Activated CD8-positive, alpha-beta memory T cell treated with anti-CD3 and anti-CD28 coated beads, Interleukin-2, amount 10 ng/mL, durations not matched to agents 7 days and 5 days (primary cell): ENCODE measurements around the gene PGRMC2. TPM values are rescaled to one million over a fixed set of nuclear protein-coding genes. Genes with fewer than 3 reads are reported as not detected.

Experiments
- ATAC-seq: fragments of 150-1000 bp; cut with Tn5 transposase; one replicate; pipeline ENCODE4 v1.10.0; 2021; ENCODE audit warnings: moderate library complexity
- CTCF ChIA-PET: fragments of 350-600 bp; sonication (Branson Sonifier 250); formaldehyde crosslinking; loops from one replicate; lab custom pipeline; 2021; ENCODE audit warnings: antibody characterized with exemption; lab: Charles Lee
- DNase-seq: peaks from one replicate; pipeline ENCODE4 v3.0.0-alpha.2; 2020
- H3K27ac Mint-ChIP-seq: one replicate; pipeline ENCODE4 v1.8.0; 2021; ENCODE audit warnings: mild to moderate bottlenecking, mixed read lengths
- H3K27me3 Mint-ChIP-seq: one replicate; pipeline ENCODE4 v1.8.0; 2021; ENCODE audit warnings: mixed read lengths
- H3K36me3 Mint-ChIP-seq: one replicate; pipeline ENCODE4 v1.8.0; 2021; ENCODE audit warnings: mild to moderate bottlenecking, mixed read lengths
- H3K4me1 Mint-ChIP-seq: one replicate; pipeline ENCODE4 v1.8.0; 2021; ENCODE audit warnings: mixed read lengths
- H3K4me3 Mint-ChIP-seq: one replicate; pipeline ENCODE4 v1.8.0; 2021; ENCODE audit warnings: mild to moderate bottlenecking, moderate library complexity, mixed read lengths
- H3K9me3 Mint-ChIP-seq: one replicate; pipeline ENCODE4 v1.8.0; 2022; ENCODE audit warnings: low read depth, mixed read lengths
- total RNA-seq, 2 experiments: library from RNA; stranded (reverse); gene quantifications; one replicate each; pipeline ENCODE4 v1.2.3, GENCODE V29; 2021

Gene PGRMC2
- total RNA-seq, 2 experiments from 2014 or later, result 35.3 to 35.9 TPM

GRCh38 chr4:128291096-128291495 lies 3.5 kb upstream of the PGRMC2 start:
- Mint-ChIP-seq H3K27me3 (no peaks in the 10 kb centered on the region), H3K27ac (no peak overlapping the region), H3K9me3 (no peaks in the 10 kb centered on the region), H3K4me3 (no peak overlapping the region), H3K36me3 (peaks cover 3% of the 10 kb centered on the region), H3K4me1 (peaks cover 12% of the 10 kb centered on the region)
- CTCF ChIA-PET, result interaction anchor here (0.5 to 1.1 kb wide), 2 partner anchors 8 to 572 kb away, joined by 3 read pairs; no protein-coding TSS in a partner anchor
- no peak for ATAC-seq
- DNase-seq, result no peak

- DNase-seq (no peak), ATAC-seq (no peak)
- peaks cover 5% of the 10 kb centered on the region for H3K36me3 Mint-ChIP-seq
- no peaks in the 10 kb centered on the region for H3K27me3 Mint-ChIP-seq
- no peak overlapping the region for H3K4me3 Mint-ChIP-seq
- H3K9me3 Mint-ChIP-seq, result no peaks in the 10 kb centered on the region
- H3K27ac Mint-ChIP-seq, result no peak overlapping the region
- CTCF ChIA-PET, result no interaction called here
- H3K4me1 Mint-ChIP-seq, result peaks cover 17% of the 10 kb centered on the region
Measured at GRCh38 chr4:128290526-128290925, 2.9 kb upstream of the PGRMC2 start.

GRCh38 chr4:128289523-128290158 lies 2.0 kb upstream of the PGRMC2 start:
- ATAC-seq, result no peak
- no peaks in the 10 kb centered on the region for H3K27me3 Mint-ChIP-seq
- H3K4me3 Mint-ChIP-seq, result no peak overlapping the region
- DNase-seq, result no peak
- CTCF ChIA-PET, result no interaction called here
- no peaks in the 10 kb centered on the region for H3K9me3 Mint-ChIP-seq
- H3K4me1 Mint-ChIP-seq, result peaks cover 24% of the 10 kb centered on the region
- H3K27ac Mint-ChIP-seq, result no peak overlapping the region
- peaks cover 8% of the 10 kb centered on the region for H3K36me3 Mint-ChIP-seq

- peak overlapping the region; percentile 78 for H3K4me3 Mint-ChIP-seq
- CTCF ChIA-PET, result no interaction called here
- H3K27me3 Mint-ChIP-seq, result no peaks in the 10 kb centered on the region
- H3K27ac Mint-ChIP-seq, result peak overlapping the region; percentile 87
- H3K4me1 Mint-ChIP-seq, result peaks cover 27% of the 10 kb centered on the region
- H3K36me3 Mint-ChIP-seq, result peaks cover 14% of the 10 kb centered on the region
- peak; percentile 42 for DNase-seq
- ATAC-seq, result no peak
- H3K9me3 Mint-ChIP-seq, result no peaks in the 10 kb centered on the region
Measured at GRCh38 chr4:128288689-128289106, 1.1 kb upstream of the PGRMC2 start.

GRCh38 chr4:128287871-128288688 lies 467 bp upstream of the PGRMC2 start:
- Mint-ChIP-seq H3K4me1 (peaks cover 27% of the 10 kb centered on the region), H3K36me3 (peaks cover 17% of the 10 kb centered on the region), H3K27me3 (no peaks in the 10 kb centered on the region), H3K4me3 (peak overlapping the region; percentile 78), H3K27ac (peak overlapping the region; percentile 87), H3K9me3 (no peaks in the 10 kb centered on the region)
- DNase-seq (peak; percentile 100), ATAC-seq (peak; percentile 90)
- CTCF ChIA-PET, result interaction anchor here (2.3 kb wide), 1 partner anchor 9 kb away, joined by 4 read pairs; no protein-coding TSS in a partner anchor

- peak overlapping the region; percentile 87 for H3K27ac Mint-ChIP-seq
- CTCF ChIA-PET, result interaction anchor here (1.1 to 2.3 kb wide), 3 partner anchors 10 to 235 kb away, joined by 3 to 4 read pairs (median 3); no protein-coding TSS in a partner anchor
- no peaks in the 10 kb centered on the region for H3K9me3 Mint-ChIP-seq
- H3K36me3 Mint-ChIP-seq, result peaks cover 22% of the 10 kb centered on the region
- peaks cover 31% of the 10 kb centered on the region for H3K4me1 Mint-ChIP-seq
- peak overlapping the region; percentile 78 for H3K4me3 Mint-ChIP-seq
- no peak for ATAC-seq
- no peak for DNase-seq
- H3K27me3 Mint-ChIP-seq, result no peaks in the 10 kb centered on the region
Measured at GRCh38 chr4:128286474-128287058, 1.0 kb downstream of the PGRMC2 start.

GRCh38 chr4:128285085-128285997 lies 2.3 kb downstream of the PGRMC2 start:
- Mint-ChIP-seq H3K27ac (peak overlapping the region; percentile 2), H3K27me3 (no peaks in the 10 kb centered on the region), H3K4me3 (peak overlapping the region; percentile 78), H3K4me1 (peaks cover 36% of the 10 kb centered on the region), H3K9me3 (no peaks in the 10 kb centered on the region), H3K36me3 (peaks cover 31% of the 10 kb centered on the region)
- ATAC-seq, result no peak
- no peak for DNase-seq
- CTCF ChIA-PET, result interaction anchor here (0.8 to 1.3 kb wide), 3 partner anchors 66 to 234 kb away, joined by 3 read pairs; no protein-coding TSS in a partner anchor

GRCh38 chr4:128284317-128284716 lies 3.3 kb downstream of the PGRMC2 start:
- CTCF ChIA-PET, result no interaction called here
- Mint-ChIP-seq H3K4me1 (peaks cover 38% of the 10 kb centered on the region), H3K9me3 (no peaks in the 10 kb centered on the region), H3K27ac (no peak overlapping the region), H3K4me3 (no peak overlapping the region), H3K36me3 (peaks cover 38% of the 10 kb centered on the region), H3K27me3 (no peaks in the 10 kb centered on the region)
- DNase-seq (no peak), ATAC-seq (no peak)

- H3K27me3 Mint-ChIP-seq, result no peaks in the 10 kb centered on the region
- H3K4me3 Mint-ChIP-seq, result no peak overlapping the region
- peaks cover 34% of the 10 kb centered on the region for H3K4me1 Mint-ChIP-seq
- H3K27ac Mint-ChIP-seq, result no peak overlapping the region
- no peaks in the 10 kb centered on the region for H3K9me3 Mint-ChIP-seq
- DNase-seq, result no peak
- CTCF ChIA-PET, result interaction anchor here (1.3 to 1.4 kb wide), 2 partner anchors 9 to 14 kb away, joined by 3 read pairs; no protein-coding TSS in a partner anchor
- ATAC-seq, result no peak
- H3K36me3 Mint-ChIP-seq, result peaks cover 44% of the 10 kb centered on the region
Measured at GRCh38 chr4:128283071-128283470, 4.5 kb downstream of the PGRMC2 start.

- Mint-ChIP-seq H3K36me3 (peaks cover 46% of the 10 kb centered on the region), H3K4me1 (peaks cover 34% of the 10 kb centered on the region), H3K27me3 (no peaks in the 10 kb centered on the region), H3K4me3 (no peak overlapping the region), H3K27ac (no peak overlapping the region), H3K9me3 (no peaks in the 10 kb centered on the region)
- CTCF ChIA-PET, result interaction anchor here (1.3 to 1.4 kb wide), 2 partner anchors 9 to 15 kb away, joined by 3 read pairs; no protein-coding TSS in a partner anchor
- DNase-seq, result no peak
- ATAC-seq, result no peak
Measured at GRCh38 chr4:128282516-128282915, 5.1 kb downstream of the PGRMC2 start.

- H3K27me3 Mint-ChIP-seq, result no peaks in the 10 kb centered on the region
- ATAC-seq (no peak), DNase-seq (no peak)
- no peak overlapping the region for H3K27ac Mint-ChIP-seq
- no peaks in the 10 kb centered on the region for H3K9me3 Mint-ChIP-seq
- peaks cover 46% of the 10 kb centered on the region for H3K36me3 Mint-ChIP-seq
- no peak overlapping the region for H3K4me3 Mint-ChIP-seq
- CTCF ChIA-PET, result no interaction called here
- peaks cover 34% of the 10 kb centered on the region for H3K4me1 Mint-ChIP-seq
Measured at GRCh38 chr4:128281354-128281753, 6.3 kb downstream of the PGRMC2 start.

GRCh38 chr4:128279624-128280225 lies 7.9 kb downstream of the PGRMC2 start:
- H3K27me3 Mint-ChIP-seq, result no peaks in the 10 kb centered on the region
- no peak for ATAC-seq
- peaks cover 43% of the 10 kb centered on the region for H3K36me3 Mint-ChIP-seq
- no peak overlapping the region for H3K27ac Mint-ChIP-seq
- no peak for DNase-seq
- no peaks in the 10 kb centered on the region for H3K9me3 Mint-ChIP-seq
- CTCF ChIA-PET, result no interaction called here
- H3K4me1 Mint-ChIP-seq, result peaks cover 18% of the 10 kb centered on the region
- H3K4me3 Mint-ChIP-seq, result no peak overlapping the region
